ENCODE measurements around the gene MBNL1. TPM values are rescaled to one million over a fixed set of nuclear protein-coding genes. Genes with fewer than 3 reads are reported as not detected.
"Not testable (repeated sequence)": the region's sequence is repeated elsewhere in the genome, so short reads cannot be mapped to it uniquely, and the experiment has no call there.

Gene MBNL1
- polyA plus RNA-seq, 1 donor = 53.6 TPM

GRCh38 chr3:152428577-152428976, 159.8 kb downstream of the MBNL1 start:
- H3K27me3 ChIP-seq (ENCODE audit: control insufficient read depth, insufficient read depth, low read length) = no peaks in the 10 kb centered on the region
- no peak for DNase-seq
- H3K36me3 ChIP-seq (ENCODE audit: control insufficient read depth, insufficient read depth, low read length) = peaks cover 10% of the 10 kb centered on the region
- no peaks in the 10 kb centered on the region for H3K4me1 ChIP-seq (ENCODE audit: control insufficient read depth, insufficient read depth, low read length)
- no CpG with 5 or more reads among the region's 3 CpGs for whole genome bisulfite sequencing (ENCODE audit: insufficient coverage, low lambda C conversion rate)
- no peaks in the 10 kb centered on the region for H3K9me3 ChIP-seq (ENCODE audit: control insufficient read depth, low read depth, low read length)
- H3K27ac ChIP-seq (ENCODE audit: low read length) = no peak overlapping the region
- H3K4me3 ChIP-seq (ENCODE audit: low read length) = no peak overlapping the region

DNA sequence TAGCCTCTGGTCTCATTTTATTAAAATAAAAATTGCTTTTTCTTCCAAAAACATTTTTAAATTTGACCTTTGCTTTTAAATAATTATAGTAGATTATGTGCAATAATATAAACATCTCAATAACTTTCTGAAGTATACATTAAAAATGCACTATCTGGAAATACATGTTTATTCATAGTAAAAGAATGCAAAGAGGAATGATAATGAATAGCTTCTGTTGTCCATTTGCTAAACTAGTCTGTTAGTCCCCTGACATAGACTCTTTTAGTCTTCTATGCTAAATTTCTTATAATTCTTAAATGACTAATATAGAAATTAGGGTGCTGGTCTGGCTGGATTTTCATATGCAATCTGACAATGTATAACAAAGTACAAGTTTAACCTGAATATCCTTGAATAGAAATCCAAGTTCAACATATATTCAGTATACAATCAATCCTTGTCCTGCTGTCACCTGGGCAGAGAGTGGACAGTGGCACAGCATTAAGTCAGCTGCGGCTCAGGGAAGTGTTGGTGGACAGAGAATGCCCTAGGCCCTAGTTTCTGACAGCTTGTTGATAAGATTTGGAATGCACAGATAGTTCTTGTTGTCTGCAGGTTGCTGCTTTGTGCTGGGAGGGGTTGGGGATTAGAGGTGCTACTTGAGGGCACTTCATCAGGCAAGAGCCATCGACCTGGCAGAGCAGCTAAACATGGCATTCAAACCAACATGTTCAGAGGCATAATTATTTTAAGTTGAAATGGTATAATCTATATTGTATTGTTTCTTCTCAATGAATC, 161.7 kb downstream of the MBNL1 start:
- Histone ChIP-seq H3K36me3 (ENCODE audit: control insufficient read depth, insufficient read depth, low read length) (peaks cover 16% of the 10 kb centered on the region), H3K4me3 (ENCODE audit: low read length) (no peak overlapping the region), H3K27me3 (ENCODE audit: control insufficient read depth, insufficient read depth, low read length) (no peaks in the 10 kb centered on the region), H3K9me3 (ENCODE audit: control insufficient read depth, low read depth, low read length) (peaks cover 2% of the 10 kb centered on the region), H3K27ac (ENCODE audit: low read length) (no peak overlapping the region), H3K4me1 (ENCODE audit: control insufficient read depth, insufficient read depth, low read length) (no peaks in the 10 kb centered on the region)
- WGBS (ENCODE audit: insufficient coverage, low lambda C conversion rate) = no CpG with 5 or more reads among the region's 2 CpGs
- DNase-seq = no peak

GRCh38 chr3:152434142-152434541, 165.4 kb downstream of the MBNL1 start:
- Histone ChIP-seq H3K4me3 (ENCODE audit: low read length) (no peak overlapping the region), H3K4me1 (ENCODE audit: control insufficient read depth, insufficient read depth, low read length) (no peaks in the 10 kb centered on the region), H3K27ac (ENCODE audit: low read length) (no peak overlapping the region), H3K9me3 (ENCODE audit: control insufficient read depth, low read depth, low read length) (peaks cover 2% of the 10 kb centered on the region), H3K27me3 (ENCODE audit: control insufficient read depth, insufficient read depth, low read length) (no peaks in the 10 kb centered on the region), H3K36me3 (ENCODE audit: control insufficient read depth, insufficient read depth, low read length) (peaks cover 13% of the 10 kb centered on the region)
- DNase-seq = no peak
- WGBS (ENCODE audit: insufficient coverage, low lambda C conversion rate) = no CpG with 5 or more reads among the region's 2 CpGs

- not testable (repeated sequence) for DNase-seq; H3K4me1 ChIP-seq (ENCODE audit: control insufficient read depth, insufficient read depth, low read length); H3K27ac ChIP-seq (ENCODE audit: low read length); H3K4me3 ChIP-seq (ENCODE audit: low read length); H3K27me3 ChIP-seq (ENCODE audit: control insufficient read depth, insufficient read depth, low read length); H3K9me3 ChIP-seq (ENCODE audit: control insufficient read depth, low read depth, low read length)
- H3K36me3 ChIP-seq (ENCODE audit: control insufficient read depth, insufficient read depth, low read length) = peaks cover 13% of the 10 kb centered on the region
Measured at GRCh38 chr3:152435210-152435609, 166.5 kb downstream of the MBNL1 start.

DNA sequence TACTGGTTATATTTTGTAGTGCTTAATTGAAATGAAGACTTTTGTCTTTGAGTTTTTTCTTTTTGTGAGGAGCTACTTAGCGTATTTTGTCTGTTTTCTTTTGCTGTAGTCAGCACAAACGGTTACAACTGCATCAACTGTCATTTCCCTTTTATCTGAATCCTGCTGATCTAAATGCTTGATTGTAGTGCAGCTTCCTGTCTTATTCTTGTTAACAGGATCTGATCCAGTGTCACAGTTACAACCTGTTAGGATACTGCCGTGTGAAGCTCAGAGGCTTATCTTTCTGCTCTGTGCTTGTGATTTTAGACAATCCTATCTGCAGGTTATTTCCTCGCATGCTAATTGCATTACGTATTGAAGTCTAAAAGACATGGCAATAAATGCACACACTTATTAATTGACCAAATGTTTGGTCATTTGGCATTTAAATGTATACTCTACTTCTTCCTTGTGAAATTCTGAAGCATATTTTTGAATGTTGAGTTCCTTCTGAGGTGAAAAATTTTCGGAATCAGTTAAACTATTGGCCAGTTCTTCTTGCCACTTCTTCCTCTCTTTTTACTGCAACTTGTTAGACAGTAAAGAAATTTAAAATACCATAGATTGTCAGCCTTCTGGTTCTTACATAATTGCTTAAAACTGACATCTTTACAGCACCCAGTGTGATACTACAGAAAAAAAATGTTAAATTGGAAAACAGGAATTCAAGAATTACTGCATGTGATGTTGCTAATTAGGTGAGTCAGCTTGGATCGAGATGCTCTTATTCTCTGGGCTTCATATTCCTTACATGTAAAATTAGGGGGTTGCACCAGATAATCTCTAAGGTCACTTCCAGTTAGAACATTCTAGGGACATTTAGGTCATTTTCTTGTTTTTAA, 168.2 kb downstream of the MBNL1 start:
- Histone ChIP-seq H3K4me1 (ENCODE audit: control insufficient read depth, insufficient read depth, low read length) (no peaks in the 10 kb centered on the region), H3K9me3 (ENCODE audit: control insufficient read depth, low read depth, low read length) (peaks cover 2% of the 10 kb centered on the region), H3K4me3 (ENCODE audit: low read length) (no peak overlapping the region), H3K27me3 (ENCODE audit: control insufficient read depth, insufficient read depth, low read length) (no peaks in the 10 kb centered on the region), H3K27ac (ENCODE audit: low read length) (no peak overlapping the region), H3K36me3 (ENCODE audit: control insufficient read depth, insufficient read depth, low read length) (peaks cover 13% of the 10 kb centered on the region)
- 34% methylated on average over 6 of the region's 7 CpGs for WGBS (ENCODE audit: insufficient coverage, low lambda C conversion rate)
- DNase-seq = peak in 1 of 2 donors; percentile 31

GRCh38 chr3:152438181-152438580, 169.5 kb downstream of the MBNL1 start:
- no peak overlapping the region for H3K27ac ChIP-seq (ENCODE audit: low read length)
- WGBS (ENCODE audit: insufficient coverage, low lambda C conversion rate) = no CpG with 5 or more reads among the region's 1 CpG
- no peak for DNase-seq
- peaks cover 7% of the 10 kb centered on the region for H3K36me3 ChIP-seq (ENCODE audit: control insufficient read depth, insufficient read depth, low read length)
- peaks cover 2% of the 10 kb centered on the region for H3K9me3 ChIP-seq (ENCODE audit: control insufficient read depth, low read depth, low read length)
- no peaks in the 10 kb centered on the region for H3K27me3 ChIP-seq (ENCODE audit: control insufficient read depth, insufficient read depth, low read length)
- no peaks in the 10 kb centered on the region for H3K4me1 ChIP-seq (ENCODE audit: control insufficient read depth, insufficient read depth, low read length)
- no peak overlapping the region for H3K4me3 ChIP-seq (ENCODE audit: low read length)

DNA sequence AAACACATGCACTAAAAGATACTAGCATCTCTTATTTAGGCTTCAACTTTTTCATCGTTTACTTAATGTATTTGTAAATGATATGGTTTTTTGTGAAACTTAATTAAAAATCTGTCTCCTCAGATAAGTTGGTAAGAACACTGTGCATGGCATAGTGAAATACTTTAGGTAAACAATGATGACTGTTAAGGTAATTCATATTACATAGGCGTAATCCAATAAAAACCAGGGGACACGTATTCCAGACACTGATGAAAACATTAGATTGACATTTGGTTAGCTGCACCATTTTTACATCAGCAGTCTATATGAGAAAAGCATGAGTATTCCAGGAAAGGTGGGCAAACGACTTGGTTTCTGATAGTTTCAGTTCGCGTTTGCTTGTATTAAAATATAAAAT, 170.0 kb downstream of the MBNL1 start:
- Histone ChIP-seq H3K27me3 (ENCODE audit: control insufficient read depth, insufficient read depth, low read length) (no peaks in the 10 kb centered on the region), H3K36me3 (ENCODE audit: control insufficient read depth, insufficient read depth, low read length) (peaks cover 5% of the 10 kb centered on the region), H3K27ac (ENCODE audit: low read length) (no peak overlapping the region), H3K9me3 (ENCODE audit: control insufficient read depth, low read depth, low read length) (peaks cover 2% of the 10 kb centered on the region), H3K4me3 (ENCODE audit: low read length) (no peak overlapping the region), H3K4me1 (ENCODE audit: control insufficient read depth, insufficient read depth, low read length) (no peaks in the 10 kb centered on the region)
- 96% methylated on average over 4 of the region's 6 CpGs for WGBS (ENCODE audit: insufficient coverage, low lambda C conversion rate)
- DNase-seq = no peak

DNA sequence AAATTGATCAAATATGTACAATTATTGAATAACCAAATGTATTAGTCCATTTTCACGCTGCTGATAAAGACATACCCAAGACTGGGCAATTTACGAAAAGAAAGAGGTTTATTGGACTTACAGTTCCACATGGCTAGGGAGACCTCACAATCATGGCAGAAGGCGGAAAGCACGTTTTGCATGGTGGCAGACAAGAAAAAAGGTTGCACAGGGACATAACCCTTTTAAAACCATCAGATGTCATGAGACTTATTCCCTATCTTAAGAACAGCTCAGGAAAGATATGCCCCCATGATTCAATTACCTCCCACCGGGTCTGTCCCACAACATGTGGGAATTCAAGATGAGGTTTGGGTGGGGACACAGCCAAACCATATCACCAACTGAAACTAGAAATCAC, 171.5 kb downstream of the MBNL1 start:
- not testable (repeated sequence) for H3K4me1 ChIP-seq (ENCODE audit: control insufficient read depth, insufficient read depth, low read length); H3K27ac ChIP-seq (ENCODE audit: low read length); H3K36me3 ChIP-seq (ENCODE audit: control insufficient read depth, insufficient read depth, low read length); H3K27me3 ChIP-seq (ENCODE audit: control insufficient read depth, insufficient read depth, low read length); H3K9me3 ChIP-seq (ENCODE audit: control insufficient read depth, low read depth, low read length); DNase-seq; H3K4me3 ChIP-seq (ENCODE audit: low read length)
- WGBS (ENCODE audit: insufficient coverage, low lambda C conversion rate) = no CpG with 5 or more reads among the region's 5 CpGs

DNA sequence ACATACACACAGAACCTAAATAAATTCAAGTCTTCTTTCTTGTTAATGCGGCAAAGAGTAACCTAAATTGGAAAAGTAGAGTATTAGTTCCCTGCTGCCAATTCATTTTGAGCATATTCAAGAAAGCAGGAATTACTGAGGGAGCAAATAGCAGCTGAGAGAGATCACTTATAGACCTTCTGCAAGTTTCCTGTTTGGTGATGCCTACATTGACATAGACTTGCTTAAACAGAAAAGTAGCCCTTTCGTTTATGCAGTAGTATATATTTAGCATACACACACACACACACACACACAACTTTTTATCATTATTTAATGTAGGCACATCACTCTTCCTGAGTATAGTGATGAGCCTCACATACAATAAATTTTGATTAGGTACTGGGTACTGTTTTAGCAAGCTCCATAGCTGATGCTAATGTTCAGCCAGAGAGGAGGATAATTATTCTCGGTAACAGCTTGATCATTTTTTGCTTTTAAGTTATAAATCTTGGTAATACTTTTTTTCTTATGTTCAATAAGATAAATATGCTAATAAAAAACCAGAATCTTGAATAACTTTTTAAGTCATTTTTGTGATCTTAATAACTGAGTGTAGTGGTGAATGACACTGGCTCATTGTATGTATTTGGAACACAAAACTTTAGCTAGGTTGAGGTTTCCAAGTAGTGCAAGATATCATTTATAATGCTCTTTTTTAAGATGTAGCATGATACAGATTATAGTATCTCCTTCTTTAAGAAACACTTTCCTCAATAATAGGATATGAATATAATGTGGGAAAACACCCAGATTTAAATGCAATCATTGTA, 174.7 kb downstream of the MBNL1 start:
- no peak overlapping the region for H3K4me3 ChIP-seq (ENCODE audit: low read length)
- no peak overlapping the region for H3K27ac ChIP-seq (ENCODE audit: low read length)
- no peaks in the 10 kb centered on the region for H3K27me3 ChIP-seq (ENCODE audit: control insufficient read depth, insufficient read depth, low read length)
- WGBS (ENCODE audit: insufficient coverage, low lambda C conversion rate) = 92% methylated on average over 2 of the region's 3 CpGs
- no peaks in the 10 kb centered on the region for H3K4me1 ChIP-seq (ENCODE audit: control insufficient read depth, insufficient read depth, low read length)
- DNase-seq = no peak
- H3K36me3 ChIP-seq (ENCODE audit: control insufficient read depth, insufficient read depth, low read length) = peaks cover 12% of the 10 kb centered on the region
- H3K9me3 ChIP-seq (ENCODE audit: control insufficient read depth, low read depth, low read length) = no peaks in the 10 kb centered on the region

DNA sequence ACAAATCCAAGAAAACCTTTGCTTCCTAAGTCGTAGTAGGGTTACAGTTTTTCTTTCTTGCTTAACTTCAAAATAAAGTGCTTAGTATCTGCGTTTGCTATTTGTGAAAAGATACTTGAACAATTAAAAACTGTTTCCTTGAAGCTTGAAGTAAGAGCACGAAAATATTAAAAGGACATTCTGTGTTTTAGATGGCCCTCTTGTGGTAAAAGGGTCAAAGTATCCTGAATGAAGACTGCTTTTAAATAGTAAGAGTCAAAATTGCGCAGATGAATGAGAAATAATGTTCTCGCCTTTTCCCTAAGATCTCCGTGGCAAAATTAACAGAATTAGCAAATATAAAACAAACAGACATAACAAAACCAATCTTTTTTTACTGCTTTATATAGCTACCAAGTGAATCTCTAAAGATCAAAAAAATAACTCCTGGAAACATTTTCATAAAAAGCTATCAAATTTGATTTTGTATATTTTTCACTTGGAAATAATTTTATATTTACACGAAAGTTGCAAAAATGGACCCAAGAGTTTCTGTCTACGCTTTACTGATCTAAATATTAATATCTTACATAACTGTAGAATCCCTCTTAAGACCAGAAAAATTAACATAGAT, 175.4 kb downstream of the MBNL1 start:
- 51% methylated on average over 6 of the region's 8 CpGs for WGBS (ENCODE audit: insufficient coverage, low lambda C conversion rate)
- H3K27ac ChIP-seq (ENCODE audit: low read length) = no peak overlapping the region
- H3K4me1 ChIP-seq (ENCODE audit: control insufficient read depth, insufficient read depth, low read length) = no peaks in the 10 kb centered on the region
- no peak overlapping the region for H3K4me3 ChIP-seq (ENCODE audit: low read length)
- peaks cover 16% of the 10 kb centered on the region for H3K36me3 ChIP-seq (ENCODE audit: control insufficient read depth, insufficient read depth, low read length)
- H3K9me3 ChIP-seq (ENCODE audit: control insufficient read depth, low read depth, low read length) = no peaks in the 10 kb centered on the region
- DNase-seq = peak; percentile 11 to 53
- no peaks in the 10 kb centered on the region for H3K27me3 ChIP-seq (ENCODE audit: control insufficient read depth, insufficient read depth, low read length)

Data from large intestine (tissue), 3 donors.